Measurements from ENCODE around the gene KLHL2.
"Not testable (repeated sequence)": the region's sequence is repeated elsewhere in the genome, so short reads cannot be mapped to it uniquely, and the experiment has no call there.

DNA sequence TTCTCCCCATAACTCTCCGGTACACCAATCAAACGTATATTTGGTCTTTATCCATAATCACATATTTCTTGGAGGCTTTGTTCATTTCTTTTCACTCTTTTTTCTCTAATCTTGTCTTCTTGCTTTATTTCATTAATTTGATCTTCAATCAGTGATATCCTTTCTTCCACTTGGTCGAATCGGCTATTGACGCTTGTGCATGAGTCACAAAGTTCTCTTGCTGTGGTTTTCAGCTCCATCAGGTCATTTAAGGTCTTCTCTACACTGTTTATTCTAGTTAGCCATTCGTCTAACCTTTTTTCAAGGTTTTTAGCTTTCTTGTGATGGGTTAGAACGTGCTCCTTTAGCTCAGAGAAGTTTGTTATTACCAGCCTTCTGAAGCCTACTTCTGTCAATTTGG lies 62.6 kb downstream of the KLHL2 start:
- TF ChIP-seq POLR2A (IDR thresholded peaks at IDR 0.05; ENCODE audit: low read depth, low read length); POLR2AphosphoS5 (IDR thresholded peaks at IDR 0.05; ENCODE audit: insufficient read depth, low read depth, low read length); CTCF (IDR thresholded peaks at IDR 0.05; ENCODE audit: extremely low read depth in 1 of 2, insufficient read depth in 1 of 2, low read depth in 1 of 2, low read length in 2 of 2); FOS (IDR thresholded peaks at IDR 0.05; ENCODE audit: borderline replicate concordance, insufficient read depth, low read length); JUN (IDR thresholded peaks at IDR 0.05; ENCODE audit: borderline replicate concordance, insufficient read depth, insufficient read length, low read depth); MAX (IDR thresholded peaks at IDR 0.05; ENCODE audit: insufficient read depth, insufficient read length); MYC (IDR thresholded peaks at IDR 0.05; ENCODE audit: low read depth, low read length); EZH2 (IDR thresholded peaks at IDR 0.05; ENCODE audit: borderline replicate concordance, low read depth, low read length, severe bottlenecking); GATA2 (IDR thresholded peaks at IDR 0.05; ENCODE audit: insufficient read depth, insufficient read length, low read depth, low read length): not testable (repeated sequence)

All from endothelial cell of umbilical vein (primary cell).